ENCODE data around the gene EPS15. TPM values are rescaled to one million over a fixed set of nuclear protein-coding genes. Genes with fewer than 3 reads are reported as not detected.
A peak's percentile ranks its signal among the peaks of the same experiment; 100 is the strongest.

Gene EPS15
- total and polyA plus RNA-seq, 9 of the 15 experiments (the other 6 are each of a cell fraction or from before 2014, with no cell fraction given): 23.1 to 69.0 (median 41.7) TPM

- 24% methylated on average over 9 of the region's 9 CpGs for WGBS (ENCODE audit: insufficient coverage, low coverage, missing lambda C conversion rate)
- CTCF ChIA-PET (ENCODE audit: low intra/inter-chr PET ratio): interaction anchor here (0.6 kb wide), 1 partner anchor 192 kb away, joined by 3 read pairs; no protein-coding TSS in a partner anchor
- Histone ChIP-seq H4K20me1 (replicated peaks; ENCODE audit: control insufficient read depth, insufficient read depth, low read length) (no peaks in the 10 kb centered on the region), H3K27ac (ENCODE audit: extremely low read depth, low read depth, low read length) (no peak overlapping the region), H3K27me3 (ENCODE audit: control insufficient read depth in 2 of 2, insufficient read depth in 2 of 2, low read length in 2 of 2) (peaks cover 0 to 8% of the 10 kb centered on the region in 2 experiments; a peak in 3 of 5 replicates), H3K4me1 (replicated peaks in 1 of 2; ENCODE audit: control insufficient read depth in 2 of 2, insufficient read depth in 2 of 2, low read length in 2 of 2) (peaks cover 0 to 17% of the 10 kb centered on the region in 2 experiments; a peak in 2 of 5 replicates), H3K4me2 (ENCODE audit: insufficient read depth, low read length) (no peak overlapping the region), H2AFZ (ENCODE audit: low read depth, low read length) (no peak overlapping the region), H3K9me3 (replicated peaks; ENCODE audit: control insufficient read depth, insufficient read depth, low read depth, low read length) (no peaks in the 10 kb centered on the region), H3K9me1 (ENCODE audit: control insufficient read depth, insufficient read depth, low read length) (no peaks in the 10 kb centered on the region), H3K4me3 (no peak overlapping the region), H3K9ac (ENCODE audit: insufficient read depth in 1 of 2, low read depth in 2 of 2, low read length in 2 of 2) (no peak overlapping the region), H3K79me2 (ENCODE audit: control insufficient read depth, insufficient read depth, low read length) (no peaks in the 10 kb centered on the region), H3K36me3 (ENCODE audit: control insufficient read depth, insufficient read depth, low read length) (no peaks in the 10 kb centered on the region)
- BruUV-seq (replicated peaks): no TSS peak
- intact Hi-C loops (cut with micrococcal nuclease): loop anchor here (2.0 to 10.0 kb wide), 3 partner anchors 180 to 422 kb away; no protein-coding TSS in a partner anchor
- ATAC-seq (no peak), DNase-seq (ENCODE audit: extremely low read depth in 1 of 4, low spot score in 3 of 4) (no peak), FAIRE-seq (no peak)
- in situ Hi-C loops (cut with MboI): loop anchor here (10.0 kb wide), 1 partner anchor 192 kb away; no protein-coding TSS in a partner anchor
- peak; percentile 52; the same call in 1 of the 2 replicates for TF ChIP-seq SPI1 (IDR thresholded peaks at IDR 0.05; ENCODE audit: borderline replicate concordance, low read depth, low read length)
- no peak for TF ChIP-seq YY1 (IDR thresholded peaks at IDR 0.05; ENCODE audit: borderline replicate concordance in 1 of 3, control insufficient read depth in 1 of 3, extremely low read depth in 1 of 3, insufficient read depth in 3 of 3, insufficient read length in 1 of 3, insufficient replicate concordance in 2 of 3, low read depth in 1 of 3, low read length in 2 of 3)
- TF ChIP-seq ZBTB12 (CRISPR knock-in tag; IDR thresholded peaks at IDR 0.05): no peak
- POLR2A ChIA-PET: interaction anchor here (0.5 to 3.1 kb wide), 3 partner anchors 11 to 158 kb away, joined by 3 to 17 read pairs (median 3); partner anchors contain the start of gene TTC39A
Measured at GRCh38 chr1:51342591-51343206, 176.4 kb downstream of the EPS15 start.

All from K562 (cell line).